Measurements from ENCODE around the gene CLK4.

GRCh38 chr5:178644826-178645545 is 18.1 kb upstream of the CLK4 start:
- TF ChIP-seq, protein P1, sequence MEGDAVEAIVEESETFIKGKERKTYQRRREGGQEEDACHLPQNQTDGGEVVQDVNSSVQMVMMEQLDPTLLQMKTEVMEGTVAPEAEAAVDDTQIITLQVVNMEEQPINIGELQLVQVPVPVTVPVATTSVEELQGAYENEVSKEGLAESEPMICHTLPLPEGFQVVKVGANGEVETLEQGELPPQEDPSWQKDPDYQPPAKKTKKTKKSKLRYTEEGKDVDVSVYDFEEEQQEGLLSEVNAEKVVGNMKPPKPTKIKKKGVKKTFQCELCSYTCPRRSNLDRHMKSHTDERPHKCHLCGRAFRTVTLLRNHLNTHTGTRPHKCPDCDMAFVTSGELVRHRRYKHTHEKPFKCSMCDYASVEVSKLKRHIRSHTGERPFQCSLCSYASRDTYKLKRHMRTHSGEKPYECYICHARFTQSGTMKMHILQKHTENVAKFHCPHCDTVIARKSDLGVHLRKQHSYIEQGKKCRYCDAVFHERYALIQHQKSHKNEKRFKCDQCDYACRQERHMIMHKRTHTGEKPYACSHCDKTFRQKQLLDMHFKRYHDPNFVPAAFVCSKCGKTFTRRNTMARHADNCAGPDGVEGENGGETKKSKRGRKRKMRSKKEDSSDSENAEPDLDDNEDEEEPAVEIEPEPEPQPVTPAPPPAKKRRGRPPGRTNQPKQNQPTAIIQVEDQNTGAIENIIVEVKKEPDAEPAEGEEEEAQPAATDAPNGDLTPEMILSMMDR (IDR thresholded peaks at IDR 0.05), result no peak
- no peak for TF ChIP-seq POLR2A (IDR thresholded peaks at IDR 0.05)
